ENCODE measurements around the gene RIC8B.

RIC8B gene

GRCh38 chr12:106757623-106758348, 16.7 kb upstream of the RIC8B start:
- DNase-seq (ENCODE audit: low spot score): no peak
- TF ChIP-seq CTCF (IDR thresholded peaks at IDR 0.05; ENCODE audit: borderline replicate concordance, control extremely low read depth, extremely low read depth, insufficient read depth, missing control alignments): no peak
- in situ Hi-C loops (cut with MboI; ENCODE audit: low sequenced_read_pairs, unreplicated experiment): no loop called here

- no peak for TF ChIP-seq CTCF (IDR thresholded peaks at IDR 0.05; ENCODE audit: borderline replicate concordance, control extremely low read depth, extremely low read depth, insufficient read depth, missing control alignments)
- in situ Hi-C loops (cut with MboI; ENCODE audit: low sequenced_read_pairs, unreplicated experiment): no loop called here
- no peak for DNase-seq (ENCODE audit: low spot score)
Measured at GRCh38 chr12:106758349-106759110, 16.0 kb upstream of the RIC8B start.

GRCh38 chr12:106759526-106760183, 14.8 kb upstream of the RIC8B start:
- no peak for DNase-seq (ENCODE audit: low spot score)
- in situ Hi-C loops (cut with MboI; ENCODE audit: low sequenced_read_pairs, unreplicated experiment): no loop called here
- TF ChIP-seq CTCF (IDR thresholded peaks at IDR 0.05; ENCODE audit: borderline replicate concordance, control extremely low read depth, extremely low read depth, insufficient read depth, missing control alignments): no peak

GRCh38 chr12:106760184-106760531, 14.3 kb upstream of the RIC8B start:
- in situ Hi-C loops (cut with MboI; ENCODE audit: low sequenced_read_pairs, unreplicated experiment): no loop called here
- DNase-seq (ENCODE audit: low spot score): peak; percentile 75
- no peak for TF ChIP-seq CTCF (IDR thresholded peaks at IDR 0.05; ENCODE audit: borderline replicate concordance, control extremely low read depth, extremely low read depth, insufficient read depth, missing control alignments)

GRCh38 chr12:106764220-106764619, 10.3 kb upstream of the RIC8B start:
- no peak for TF ChIP-seq CTCF (IDR thresholded peaks at IDR 0.05; ENCODE audit: borderline replicate concordance, control extremely low read depth, extremely low read depth, insufficient read depth, missing control alignments)
- no peak for DNase-seq (ENCODE audit: low spot score)
- in situ Hi-C loops (cut with MboI; ENCODE audit: low sequenced_read_pairs, unreplicated experiment): no loop called here

- TF ChIP-seq CTCF (IDR thresholded peaks at IDR 0.05; ENCODE audit: borderline replicate concordance, control extremely low read depth, extremely low read depth, insufficient read depth, missing control alignments): no peak
- in situ Hi-C loops (cut with MboI; ENCODE audit: low sequenced_read_pairs, unreplicated experiment): no loop called here
- no peak for DNase-seq (ENCODE audit: low spot score)
Measured at GRCh38 chr12:106764738-106765137, 9.7 kb upstream of the RIC8B start.
